Measurements from ENCODE around the gene CRYAA.

CRYAA gene

GRCh38 chr21:43211760-43212115 is 42.9 kb downstream of the CRYAA start:
- H3K79me1 ChIP-seq (ENCODE audit: low read length): no peaks in the 10 kb centered on the region
- no peaks in the 10 kb centered on the region for H3K27me3 ChIP-seq (ENCODE audit: insufficient read depth, low read length, poor library complexity)
- no peaks in the 10 kb centered on the region for H3K36me3 ChIP-seq (ENCODE audit: control insufficient read depth, insufficient read depth, low read length)
- H3K4ac ChIP-seq (ENCODE audit: low read depth, low read length): no peak overlapping the region
- H3K4me2 ChIP-seq (ENCODE audit: low read length): no peak overlapping the region
- no peak overlapping the region for H2AK5ac ChIP-seq (ENCODE audit: low read length)
- H3K4me3 ChIP-seq (ENCODE audit: low read length): no peak overlapping the region
- H2BK15ac ChIP-seq (replicated peaks; ENCODE audit: low read depth): no peak overlapping the region
- H3K79me2 ChIP-seq (ENCODE audit: control insufficient read depth, insufficient read depth, low read length): no peaks in the 10 kb centered on the region
- DNase-seq: no peak
- H3K23ac ChIP-seq (ENCODE audit: low read length): no peak overlapping the region
- H4K5ac ChIP-seq (ENCODE audit: low read length): no peak overlapping the region
- no peak overlapping the region for H3K18ac ChIP-seq (ENCODE audit: low read length)
- H2BK5ac ChIP-seq (ENCODE audit: low read length): no peak overlapping the region
- no peak overlapping the region for H3K27ac ChIP-seq (ENCODE audit: low read depth, low read length)
- WGBS (ENCODE audit: extremely low coverage, insufficient coverage, low lambda C conversion rate): no CpG with 5 or more reads among the region's 7 CpGs
- H4K8ac ChIP-seq (ENCODE audit: low read depth, low read length): no peak overlapping the region
- H3K4me1 ChIP-seq (ENCODE audit: control insufficient read depth, low read depth, low read length): peaks cover 3% of the 10 kb centered on the region
- H3K9ac ChIP-seq (ENCODE audit: low read length): no peak overlapping the region
- no peak overlapping the region for H3K56ac ChIP-seq (ENCODE audit: low read length)
- no peak overlapping the region for H2BK120ac ChIP-seq (ENCODE audit: low read depth, low read length)

All from mesendoderm (in vitro differentiated cells).